GM21723 (cell line): ENCODE measurements around the gene HTRA1.

Source experiments
- ATAC-seq: cut with Tn5 transposase; IDR thresholded peaks from one replicate; pipeline ENCODE4 v1.9.1; 2021; ENCODE audit warnings: mild to moderate bottlenecking, moderate library complexity; ENCODE audit not compliant: unreplicated experiment

The HTRA1 gene

DNA sequence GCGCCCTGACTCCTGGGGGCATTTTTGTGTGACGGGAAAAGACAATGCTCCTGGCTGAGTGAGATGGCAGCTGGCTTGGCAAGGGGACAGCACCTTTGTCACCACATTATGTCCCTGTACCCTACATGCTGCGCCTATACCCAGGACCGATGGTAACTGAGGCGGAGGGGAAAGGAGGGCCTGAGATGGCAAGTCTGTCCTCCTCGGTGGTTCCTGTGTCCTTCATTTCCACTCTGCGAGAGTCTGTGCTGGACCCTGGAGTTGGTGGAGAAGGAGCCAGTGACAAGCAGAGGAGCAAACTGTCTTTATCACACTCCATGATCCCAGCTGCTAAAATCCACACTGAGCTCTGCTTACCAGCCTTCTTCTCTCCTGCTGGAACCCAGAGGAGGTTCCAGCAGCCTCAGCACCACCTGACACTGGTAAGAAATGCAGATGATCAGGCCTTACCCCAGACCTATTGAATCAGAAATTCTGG, 6.7 kb upstream of the HTRA1 start, which contains the start of gene ARMS2:
TSS of gene ARMS2 (plus strand) at position 51 of the 478 bp plus-strand sequence. CDS start at position 126, 75 bp downstream.
- ATAC-seq: no peak

DNA sequence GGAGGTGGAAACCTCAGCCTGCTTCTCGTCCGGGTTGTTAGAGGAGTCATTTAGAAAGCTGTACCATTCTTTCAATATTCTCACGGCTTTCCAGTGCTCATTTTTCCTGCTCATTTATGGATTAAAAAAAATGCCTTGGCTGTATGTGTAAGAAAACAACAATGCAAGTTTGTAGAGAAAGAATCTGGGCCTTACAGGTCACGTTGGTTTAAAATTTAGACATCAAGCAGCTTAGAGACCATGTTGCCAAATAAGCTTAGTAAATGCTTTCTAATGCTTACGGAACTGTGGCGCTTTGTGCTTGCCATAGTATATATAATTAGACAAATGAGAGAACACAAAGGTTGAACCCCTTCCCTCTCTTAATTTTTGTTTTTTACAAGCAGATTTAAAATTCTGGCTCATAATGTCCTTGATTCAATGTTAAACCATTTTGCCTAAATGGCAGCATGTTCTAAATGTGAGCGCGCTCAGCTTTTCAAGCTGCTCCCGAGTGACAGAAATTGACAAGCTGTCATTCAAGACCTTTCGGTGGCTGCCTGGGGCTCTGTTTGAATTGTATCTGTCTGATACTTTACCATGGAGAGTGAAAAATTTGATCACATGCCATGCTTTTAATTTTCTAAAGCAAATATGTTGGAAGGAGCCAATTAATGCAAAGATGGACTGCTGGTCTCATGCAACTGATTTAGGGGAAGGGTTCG, 5.8 kb upstream of the HTRA1 start:
- no peak for ATAC-seq

GRCh38 chr10:122457934-122458333, 3.4 kb upstream of the HTRA1 start:
- no peak for ATAC-seq

DNA sequence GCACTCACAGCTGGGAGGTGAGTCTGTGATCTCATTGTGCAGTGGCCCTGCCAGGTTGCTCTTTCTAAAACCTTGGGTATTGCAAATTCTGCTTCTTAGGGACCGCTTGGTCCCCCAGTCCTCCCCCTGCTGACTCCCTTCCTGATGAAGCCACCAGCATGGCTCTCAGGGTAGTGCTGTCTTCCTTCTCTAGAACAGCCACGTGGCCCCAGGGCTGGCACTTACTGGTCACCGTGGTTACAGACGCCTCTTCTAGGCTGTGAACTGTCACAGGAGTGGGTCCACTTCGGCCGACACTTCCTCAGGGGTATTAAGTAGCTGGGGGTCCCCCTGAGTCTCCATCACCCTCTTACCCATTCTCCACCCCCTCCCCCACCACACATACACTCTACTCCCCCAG, 2.7 kb upstream of the HTRA1 start:
- no peak for ATAC-seq

DNA sequence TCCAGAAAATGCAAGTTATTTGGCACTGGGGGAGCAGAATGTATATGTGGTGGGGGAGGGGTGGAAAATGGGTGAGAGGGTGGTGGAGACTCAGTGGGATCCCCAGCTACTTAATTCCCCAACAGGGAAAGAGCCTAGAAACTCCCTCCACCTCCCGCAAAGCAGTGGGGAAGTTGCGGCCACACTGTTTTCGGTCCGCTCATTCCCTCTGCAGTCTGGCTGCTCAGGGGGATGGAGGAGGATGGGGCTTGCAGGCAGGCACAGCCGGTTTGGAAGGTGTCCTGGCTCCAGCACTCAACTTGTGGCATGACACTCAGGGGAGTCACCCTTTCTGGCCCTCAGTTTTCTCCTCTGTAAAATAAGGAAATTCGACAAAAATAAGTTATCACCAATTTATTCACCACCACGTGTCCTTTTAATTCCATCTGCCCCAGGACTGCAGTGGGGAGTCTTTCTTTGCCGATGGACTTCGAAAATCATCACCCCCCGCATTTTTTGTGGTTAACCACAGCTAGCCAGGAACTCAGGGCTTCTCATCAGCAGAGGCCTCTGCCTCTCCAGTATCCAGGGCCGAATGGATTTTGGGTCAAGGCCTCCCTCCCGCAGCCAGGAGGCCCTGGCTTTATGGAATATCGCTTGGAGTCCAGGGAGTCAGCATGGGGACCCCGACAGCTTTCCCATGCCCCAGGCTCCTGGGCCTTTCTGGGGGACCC, 1.6 kb upstream of the HTRA1 start:
- ATAC-seq: no peak

- no peak for ATAC-seq
Observed at GRCh38 chr10:122460891-122461293, 461 bp upstream of the HTRA1 start.

- no peak for ATAC-seq
Observed at GRCh38 chr10:122461729-122462532, 578 bp downstream of the HTRA1 start.

- no peak for ATAC-seq
Observed at GRCh38 chr10:122462533-122463465, 1.4 kb downstream of the HTRA1 start.

DNA sequence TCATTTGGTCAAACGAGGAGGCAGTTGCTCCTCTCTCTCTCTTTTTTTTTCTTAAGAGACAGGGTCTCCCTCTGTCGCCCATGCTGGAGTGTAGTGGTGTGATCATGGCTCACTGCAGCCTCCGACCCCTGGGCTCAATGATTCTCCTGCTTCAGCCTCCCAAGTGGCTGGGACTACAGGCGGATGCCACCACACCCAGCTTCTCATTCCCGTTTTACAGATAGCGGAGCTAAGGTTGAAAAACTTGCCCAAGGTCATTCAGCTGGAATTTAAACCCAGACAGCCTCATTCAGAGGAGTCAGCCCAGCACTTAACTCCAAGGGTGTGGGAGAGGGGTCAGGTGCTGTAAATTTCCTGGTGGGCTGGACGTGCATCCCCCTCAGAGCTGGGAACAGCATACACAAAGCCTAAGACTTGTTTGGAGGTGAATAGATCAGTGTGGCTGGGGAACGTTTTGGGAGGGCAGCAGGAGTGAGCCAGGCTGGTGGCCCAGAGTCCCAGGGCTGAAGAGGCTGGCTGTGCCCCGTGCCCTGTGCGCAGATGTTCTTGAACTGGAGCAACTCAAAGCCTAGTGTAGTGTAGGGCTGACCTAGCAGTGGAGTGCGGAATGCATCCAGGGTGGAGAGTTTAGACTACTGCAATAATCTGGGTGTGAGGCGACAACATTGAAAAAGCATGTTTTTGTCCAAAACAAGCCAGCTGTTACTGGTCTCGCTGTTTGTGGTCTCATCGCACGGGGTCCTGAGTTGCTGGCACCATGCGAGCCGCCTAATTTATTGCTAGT, 2.3 kb downstream of the HTRA1 start:
- ATAC-seq: no peak

- no peak for ATAC-seq
Observed at GRCh38 chr10:122464250-122464510, 2.8 kb downstream of the HTRA1 start.

GRCh38 chr10:122464586-122464985, 3.2 kb downstream of the HTRA1 start:
- no peak for ATAC-seq

GRCh38 chr10:122465401-122466040, 4.2 kb downstream of the HTRA1 start:
- ATAC-seq: no peak

DNA sequence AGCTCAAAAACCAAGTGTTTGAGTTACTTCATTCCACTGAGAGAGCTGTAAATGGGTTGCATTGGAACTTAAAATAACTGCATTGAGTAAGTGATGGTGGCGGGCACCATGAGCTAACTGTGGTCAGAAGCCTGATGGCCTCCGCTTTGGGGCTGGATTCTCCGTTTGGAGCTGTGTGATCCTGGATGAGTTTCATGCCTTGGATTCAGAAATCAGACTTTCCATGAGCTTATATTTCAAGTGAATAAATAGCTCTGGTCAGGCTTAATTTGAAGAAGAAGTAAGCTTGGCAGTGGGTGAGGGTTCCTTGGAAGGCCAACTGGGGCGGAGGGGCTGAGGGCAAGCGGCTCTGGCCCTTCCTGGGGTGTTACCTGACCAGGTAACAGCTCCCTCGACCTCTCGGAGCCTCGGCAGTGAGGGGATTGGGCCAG, 5.6 kb downstream of the HTRA1 start:
- ATAC-seq: no peak

DNA sequence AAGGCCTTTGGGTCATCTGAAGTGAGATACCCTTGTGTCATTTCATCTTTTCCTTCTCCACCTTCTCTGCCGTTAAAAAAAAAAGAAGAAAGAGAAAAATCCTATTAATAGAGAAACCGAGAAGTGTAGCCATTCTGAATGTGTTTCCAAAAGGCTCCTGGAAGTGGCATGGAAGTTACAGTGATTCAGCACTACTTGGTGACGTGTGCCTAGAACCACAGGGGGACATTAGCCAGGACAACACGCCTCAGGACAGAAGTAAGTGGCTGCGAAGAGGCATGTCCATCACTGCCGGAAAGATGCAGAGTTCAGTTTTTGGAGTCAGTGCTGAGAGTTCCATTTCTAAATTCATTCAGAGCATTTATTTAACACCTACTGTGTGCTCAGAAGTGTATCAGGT, 6.3 kb downstream of the HTRA1 start:
- ATAC-seq: no peak

DNA sequence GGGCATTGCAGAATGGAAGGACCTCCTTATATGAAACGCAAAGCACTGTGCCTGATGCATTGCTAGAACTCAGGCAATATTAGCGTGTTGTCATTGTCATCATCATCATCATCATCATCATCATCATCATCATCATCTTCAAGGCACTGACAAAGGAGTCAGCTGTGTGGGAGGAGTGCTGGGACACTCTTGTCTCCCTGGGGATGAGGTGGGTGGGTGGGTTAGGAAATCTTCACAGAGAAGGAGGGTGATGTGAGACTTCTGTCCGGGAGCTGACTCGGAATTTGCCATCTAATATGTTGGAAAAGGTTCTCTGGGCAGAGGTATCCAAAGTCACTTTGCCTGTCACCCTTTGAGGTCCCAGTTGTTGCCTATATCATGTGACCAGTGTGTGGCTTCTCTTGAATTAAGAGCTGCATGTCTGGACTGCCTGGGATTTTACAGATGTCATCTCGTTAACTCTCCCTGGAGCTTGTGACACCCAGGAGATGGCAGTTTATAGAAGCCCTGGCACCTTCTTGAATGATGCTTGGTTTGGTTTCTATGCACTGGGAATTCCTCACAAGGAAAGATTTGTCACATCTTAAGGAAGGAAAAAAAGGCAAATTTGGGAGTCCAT, 7.1 kb downstream of the HTRA1 start:
- ATAC-seq: no peak

DNA sequence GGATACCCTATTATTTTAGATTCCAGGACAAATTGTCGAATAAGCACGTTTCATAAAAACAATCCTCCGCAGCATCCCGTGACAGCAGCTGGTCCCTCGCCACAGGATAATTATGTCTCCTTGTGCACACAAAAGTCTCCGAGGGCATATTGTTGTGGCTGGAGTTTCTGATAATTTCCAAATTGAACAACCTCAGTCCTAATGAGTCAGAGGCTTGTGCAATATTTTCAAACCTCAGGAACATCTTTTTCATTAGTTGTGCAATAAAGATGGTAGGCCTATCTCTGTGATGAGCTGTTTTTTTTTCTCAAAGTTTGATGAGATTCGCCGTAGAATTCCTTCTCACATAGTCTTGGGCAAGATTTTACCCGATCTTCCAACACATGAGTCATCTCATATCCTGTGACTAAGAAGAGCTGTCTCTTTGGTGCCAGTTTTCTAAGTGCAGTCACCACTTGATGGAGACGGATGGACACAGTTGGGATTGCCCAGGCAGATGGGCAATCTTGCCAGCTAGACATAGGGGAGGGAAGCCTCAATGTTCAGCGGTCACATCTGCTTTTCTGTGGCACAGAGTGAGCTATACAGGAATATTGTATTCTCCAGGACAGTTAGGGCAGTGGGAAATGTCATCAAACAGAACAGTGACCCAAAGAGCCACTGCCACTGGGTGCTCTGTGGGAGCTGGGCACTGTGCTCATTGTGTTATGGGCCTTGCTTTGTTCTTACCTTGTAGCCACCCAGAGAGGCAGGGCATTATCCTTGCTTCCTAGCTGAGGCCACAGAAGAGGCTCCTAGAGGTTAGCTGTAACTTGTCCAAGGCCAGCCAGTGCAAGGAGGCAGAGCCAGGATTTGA, 7.8 kb downstream of the HTRA1 start:
- ATAC-seq: no peak

DNA sequence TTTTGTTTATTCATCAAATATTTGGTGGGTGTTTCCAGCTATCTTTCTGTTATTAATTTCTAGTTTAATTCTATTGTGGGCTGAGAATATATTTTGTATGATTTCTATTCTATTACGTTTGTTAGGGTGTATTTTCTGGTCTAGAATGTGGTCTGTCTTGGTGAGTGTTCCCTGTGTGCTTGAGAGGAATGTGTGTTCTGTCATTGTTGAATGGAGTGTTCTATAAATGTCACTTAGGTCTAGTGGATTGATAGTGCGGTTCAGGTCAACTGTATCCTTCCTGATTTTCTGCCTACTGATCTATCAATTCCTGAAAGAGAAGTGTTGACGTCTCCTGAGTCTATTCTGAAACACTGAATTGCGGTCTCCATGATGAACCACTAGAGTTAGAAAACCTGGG, 8.5 kb downstream of the HTRA1 start:
- ATAC-seq: no peak
